K562 (cell line): ENCODE measurements around the gene FOXRED2. TPM values are rescaled to one million over a fixed set of nuclear protein-coding genes. Genes with fewer than 3 reads are reported as not detected.

Experiments used
- ATAC-seq: fragments of 200-7000 bp; cut with Tn5 transposase; 3 replicates; pipeline ENCODE4 v1.9.1; 2020; ENCODE audit warnings: moderate library complexity
- BruUV-seq: library from RNA; stranded (reverse); fragments of 400-500 nt; replicated peaks from 2 replicates; lab custom pipeline; 2021; lab: Mats Ljungman, UMichigan
- CTCF ChIA-PET: fragments of 300-600 bp; formaldehyde crosslinking; extraction: SDS; loops from one replicate; lab custom pipeline; 2021; ENCODE audit warnings: low intra/inter-chr PET ratio; lab: Yijun Ruan, JAX
- POLR2A ChIA-PET: fragments of 300-600, 350-650 bp; sonication (Branson Sonifier 250); formaldehyde crosslinking; extraction: SDS; loops from one replicate; lab custom pipeline; 2021; ENCODE audit warnings: antibody characterized with exemption, inconsistent platforms; lab: Yijun Ruan, JAX
- DNase-seq, 4 experiments: peaks; one replicate each; pipeline versions ENCODE4 v3.0.0 to v3.0.0-alpha.2; 2011 to 2018; ENCODE audit warnings: low spot score in 3 of 4, mixed read lengths in 3 of 4; ENCODE audit errors: extremely low read depth in 1 of 4
- FAIRE-seq: peaks from 2 replicates; lab custom pipeline; 2011; peaks lifted over from hg19 to GRCh38; lab: Jason Lieb, UNC
- H2AFZ ChIP-seq: 2 replicates; pipeline ENCODE4 v1.6.0; 2011; ENCODE audit warnings: low read depth, low read length, control low read depth, inconsistent platforms
- H3K27ac ChIP-seq: fragments of 200-600 bp; 3 replicates; pipeline ENCODE4 v1.8.0; 2011; ENCODE audit warnings: low read depth, mild to moderate bottlenecking, control low read depth, inconsistent platforms, low read length, moderate library complexity, mixed read lengths; ENCODE audit errors: extremely low read depth
- H3K27me3 ChIP-seq, 2 experiments: fragments of 300-600 bp in 1 of 2; 2 replicates in 1 of 2; 3 replicates in 1 of 2; pipeline versions ENCODE4 v1.6.0 to v1.8.0; 2011; ENCODE audit warnings: inconsistent platforms in 2 of 2, low read length in 2 of 2, mild to moderate bottlenecking in 1 of 2, mixed read lengths in 1 of 2, moderate library complexity in 1 of 2; ENCODE audit not compliant: control insufficient read depth in 2 of 2, insufficient read depth in 2 of 2
- H3K36me3 ChIP-seq: fragments of 300-600 bp; 3 replicates; pipeline ENCODE4 v1.8.0; 2011; ENCODE audit warnings: mild to moderate bottlenecking, low read length, inconsistent platforms; ENCODE audit not compliant: control insufficient read depth, insufficient read depth
- H3K4me1 ChIP-seq, 2 experiments: fragments of 200-600 bp in 1 of 2; replicated peaks in 1 of 2; 2 replicates in 1 of 2; 3 replicates in 1 of 2; pipeline versions ENCODE4 v1.5.1 to v1.8.0; 2011; ENCODE audit warnings: inconsistent platforms in 2 of 2, low read length in 2 of 2, mild to moderate bottlenecking in 1 of 2, mixed read lengths in 1 of 2, moderate library complexity in 1 of 2; ENCODE audit not compliant: control insufficient read depth in 2 of 2, insufficient read depth in 2 of 2
- H3K4me2 ChIP-seq: 2 replicates; pipeline ENCODE4 v1.6.1; 2011; ENCODE audit warnings: low read length, control low read depth, inconsistent platforms, mixed read lengths; ENCODE audit not compliant: insufficient read depth
- H3K4me3 ChIP-seq: fragments of 200-600 bp; sonication (generic), shearing (Covaris generic); 2 replicates; pipeline ENCODE4 v1.5.1; 2016; ENCODE audit warnings: control low read depth, inconsistent platforms
- H3K79me2 ChIP-seq: fragments of 200-600 bp; 3 replicates; pipeline ENCODE4 v1.8.0; 2011; ENCODE audit warnings: low read length, inconsistent platforms; ENCODE audit not compliant: control insufficient read depth, insufficient read depth
- H3K9ac ChIP-seq, 2 experiments: 2 replicates each; pipeline versions ENCODE4 v1.6.0 to v1.6.1; 2011; ENCODE audit warnings: low read depth in 2 of 2, low read length in 2 of 2, control low read depth in 1 of 2, inconsistent platforms in 1 of 2, mild to moderate bottlenecking in 1 of 2, mixed read lengths in 1 of 2; ENCODE audit not compliant: insufficient read depth in 1 of 2
- H3K9me1 ChIP-seq: one replicate; pipeline ENCODE4 v1.6.0; 2011; ENCODE audit warnings: inconsistent platforms, mild to moderate bottlenecking, low read length, moderate library complexity; ENCODE audit not compliant: control insufficient read depth, insufficient read depth
- H3K9me3 ChIP-seq: replicated peaks from 2 replicates; pipeline ENCODE4 v1.5.1; 2011; ENCODE audit warnings: low read depth, low read length, inconsistent platforms; ENCODE audit not compliant: control insufficient read depth, insufficient read depth
- H4K20me1 ChIP-seq: replicated peaks from 2 replicates; pipeline ENCODE4 v1.6.1; 2011; ENCODE audit warnings: low read length, inconsistent platforms, mixed read lengths; ENCODE audit not compliant: control insufficient read depth, insufficient read depth
- DACH1 ChIP-seq: fragments of 450-650 bp; IDR thresholded peaks from 2 replicates; pipeline ENCODE4 v1.6.1; 2018; ENCODE audit not compliant: partially characterized antibody
- HEY1 ChIP-seq: fragments of 250-450 bp; sonication (Bioruptor Pico); IDR thresholded peaks from 2 replicates; pipeline ENCODE4 v1.5.0; 2020; ENCODE audit warnings: mild to moderate bottlenecking, moderate library complexity, borderline replicate concordance
- IFI16 ChIP-seq: fragments of 250-450 bp; sonication (Bioruptor Pico); IDR thresholded peaks from 2 replicates; pipeline ENCODE4 v2.1.2; 2022; ENCODE audit warnings: mild to moderate bottlenecking, inconsistent platforms
- RBM34 ChIP-seq: fragments of 200-400 bp; formaldehyde crosslinking; IDR thresholded peaks from 2 replicates; pipeline ENCODE4 v1.6.1; 2018; ENCODE audit warnings: low read length, borderline replicate concordance; ENCODE audit not compliant: insufficient read depth
- REST ChIP-seq, 2 experiments: fragments of 450-650 bp; formaldehyde crosslinking in 1 of 2; IDR thresholded peaks; 2 replicates each; pipeline versions ENCODE4 v1.4.0 to v1.6.1; 2014 to 2020; ENCODE audit warnings: mild to moderate bottlenecking in 2 of 2, borderline replicate concordance in 1 of 2, low read depth in 1 of 2
- U2AF2 ChIP-seq: fragments of 200-400 bp; formaldehyde crosslinking; optimal IDR thresholded peaks from 2 replicates; pipeline ENCODE3; 2017; ENCODE audit warnings: low read depth, mild to moderate bottlenecking, low read length
- ZBTB17 ChIP-seq: fragments of 450-650 bp; formaldehyde crosslinking; IDR thresholded peaks from 2 replicates; pipeline ENCODE4 v1.4.0; 2020; ENCODE audit warnings: mild to moderate bottlenecking
- ZFP36 ChIP-seq: fragments of 150-350 bp; IDR thresholded peaks from 2 replicates; pipeline ENCODE4 v1.6.1; 2018; ENCODE audit warnings: low read length, low read depth; ENCODE audit not compliant: partially characterized antibody
- ZMIZ1 ChIP-seq, 2 experiments: fragments of 150-350 bp in 1 of 2; IDR thresholded peaks; 2 replicates each; pipeline ENCODE4 v1.6.1; 2012 to 2016; ENCODE audit warnings: low read depth in 2 of 2, low read length in 2 of 2, mild to moderate bottlenecking in 1 of 2, moderate library complexity in 1 of 2
- ZNF23 ChIP-seq: fragments of 250-450 bp; sonication (Bioruptor Pico); IDR thresholded peaks from 2 replicates; pipeline ENCODE4 v1.4.0; 2020; ENCODE audit warnings: mild to moderate bottlenecking
- WGBS: fragments of 100-300 bp; shearing (Covaris generic); methylation state at CpG from one replicate; pipeline ENCODE4 v1.1.6; 2016; ENCODE audit warnings: low coverage, mixed read lengths; ENCODE audit not compliant: insufficient coverage; ENCODE audit errors: missing lambda C conversion rate; 5-methylcytosine and 5-hydroxymethylcytosine counted together
- in situ Hi-C: fragments of 300-500 bp; cut with MboI; formaldehyde crosslinking; loops from 4 replicates; pipeline ENCODE4 v1.15.0; 2018; ENCODE audit warnings: inconsistent platforms, mixed read lengths
- intact Hi-C: fragments of 100-400 bp; cut with micrococcal nuclease; formaldehyde crosslinking; loops from 2 replicates; pipeline ENCODE4 v1.14.2; 2022
- polyA plus RNA-seq, 8 experiments: library from polyadenylated mRNA; depleted of rRNA in 4 of 8; stranded (reverse) in 5 of 8; unstranded in 3 of 8; fragments of >200 nt; fragmentation: Nextera tagmentation in 2 of 8; fragmentation: Illumina TruSeq in 1 of 8; extraction: Ambion mirVana in 2 of 8; extraction: Trizol in 1 of 8; gene quantifications; 2 replicates each; pipeline versions ENCODE4 v1.2.1 to v1.2.3, GENCODE V29; 2011 to 2014; ENCODE audit warnings: inconsistent platforms in 1 of 8, missing spikeins in 1 of 8
- total RNA-seq, 7 experiments: library from RNA; depleted of rRNA in 6 of 7; stranded (reverse); fragments of >200 nt in 6 of 7; fragmentation: Illumina TruSeq in 2 of 7; extraction: Trizol in 2 of 7; gene quantifications; 2 replicates each; pipeline versions ENCODE4 v1.2.1 to v1.2.3, GENCODE V29; 2011 to 2021; ENCODE audit warnings: low replicate concordance in 1 of 7

FOXRED2 gene
- total and polyA plus RNA-seq, 9 of the 15 experiments (the other 6 are each of a cell fraction or from before 2014, with no cell fraction given): 2.8 to 48.4 (median 7.8) TPM

GRCh38 chr22:36445158-36445668 lies 61.6 kb downstream of the FOXRED2 start:
- POLR2A ChIA-PET: no interaction called here
- no peaks in the 10 kb centered on the region for H3K79me2 ChIP-seq
- H3K9ac ChIP-seq: no peak overlapping the region
- H4K20me1 ChIP-seq: no peaks in the 10 kb centered on the region
- no peak overlapping the region for H3K4me3 ChIP-seq
- peaks cover 8 to 9% of the 10 kb centered on the region in 2 experiments; a peak in 4 of 5 replicates for H3K4me1 ChIP-seq
- H3K9me3 ChIP-seq: no peaks in the 10 kb centered on the region
- peak in 1 of 4 experiments; percentile 23 for DNase-seq
- H3K27me3 ChIP-seq: no peaks in the 10 kb centered on the region
- in situ Hi-C loops: no loop called here
- CTCF ChIA-PET: no interaction called here
- intact Hi-C loops: no loop called here
- H2AFZ ChIP-seq: peak overlapping the region; percentile 82
- H3K36me3 ChIP-seq: no peaks in the 10 kb centered on the region
- H3K9me1 ChIP-seq: no peaks in the 10 kb centered on the region
- peak overlapping the region; percentile 37; the same call in 1 of the 2 replicates for H3K4me2 ChIP-seq
- WGBS: 48% methylated on average over 6 of the region's 8 CpGs
- no peak overlapping the region for H3K27ac ChIP-seq
- FAIRE-seq: no peak
- ATAC-seq: peak; percentile 85
- no TSS peak for BruUV-seq
- peak; percentile 98 for TF ChIP-seq ZBTB17 (CRISPR knock-in tag)
- peak; percentile 95 for TF ChIP-seq ZNF23 (CRISPR knock-in tag)
- no peak for TF ChIP-seq U2AF2
- peak; percentile 61 for TF ChIP-seq DACH1
- peak in 1 of 2 experiments; percentile 82; a peak in 2 of 4 replicates for TF ChIP-seq ZMIZ1 (IDR thresholded peaks at IDR 0.05; ENCODE audit: low read depth in 2 of 2, low read length in 2 of 2)
- TF ChIP-seq IFI16 (CRISPR knock-in tag): no peak
- no peak for TF ChIP-seq ZFP36
- TF ChIP-seq REST (IDR thresholded peaks at IDR 0.05; ENCODE audit: borderline replicate concordance): peak; percentile 70
- no peak for TF ChIP-seq REST (CRISPR knock-in tag; IDR thresholded peaks at IDR 0.05; ENCODE audit: low read depth)
- no peak for TF ChIP-seq HEY1 (CRISPR knock-in tag)
- no peak for TF ChIP-seq RBM34
